Measurements from ENCODE around the gene PPFIBP2.

DNA sequence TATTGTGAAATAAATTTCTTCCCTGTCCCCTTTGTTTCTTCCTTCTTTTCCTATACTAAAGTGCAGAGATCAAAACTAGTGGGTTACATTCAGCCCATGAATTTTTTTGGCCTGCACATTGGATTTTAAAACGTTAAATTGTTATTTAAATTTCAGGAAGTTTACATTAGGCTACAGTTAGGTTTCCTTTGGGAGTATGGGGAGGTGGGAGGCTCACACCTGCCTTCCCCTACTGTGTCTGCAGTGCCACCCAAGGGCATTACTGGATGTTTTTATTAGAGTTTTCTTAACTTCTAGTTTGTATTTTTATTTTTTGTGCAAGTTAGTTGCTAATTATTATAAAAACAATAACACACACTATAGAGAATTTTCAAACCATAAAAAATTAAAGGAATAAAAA is 107.8 kb downstream of the PPFIBP2 start:
- TF ChIP-seq, protein P1, sequence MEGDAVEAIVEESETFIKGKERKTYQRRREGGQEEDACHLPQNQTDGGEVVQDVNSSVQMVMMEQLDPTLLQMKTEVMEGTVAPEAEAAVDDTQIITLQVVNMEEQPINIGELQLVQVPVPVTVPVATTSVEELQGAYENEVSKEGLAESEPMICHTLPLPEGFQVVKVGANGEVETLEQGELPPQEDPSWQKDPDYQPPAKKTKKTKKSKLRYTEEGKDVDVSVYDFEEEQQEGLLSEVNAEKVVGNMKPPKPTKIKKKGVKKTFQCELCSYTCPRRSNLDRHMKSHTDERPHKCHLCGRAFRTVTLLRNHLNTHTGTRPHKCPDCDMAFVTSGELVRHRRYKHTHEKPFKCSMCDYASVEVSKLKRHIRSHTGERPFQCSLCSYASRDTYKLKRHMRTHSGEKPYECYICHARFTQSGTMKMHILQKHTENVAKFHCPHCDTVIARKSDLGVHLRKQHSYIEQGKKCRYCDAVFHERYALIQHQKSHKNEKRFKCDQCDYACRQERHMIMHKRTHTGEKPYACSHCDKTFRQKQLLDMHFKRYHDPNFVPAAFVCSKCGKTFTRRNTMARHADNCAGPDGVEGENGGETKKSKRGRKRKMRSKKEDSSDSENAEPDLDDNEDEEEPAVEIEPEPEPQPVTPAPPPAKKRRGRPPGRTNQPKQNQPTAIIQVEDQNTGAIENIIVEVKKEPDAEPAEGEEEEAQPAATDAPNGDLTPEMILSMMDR (IDR thresholded peaks at IDR 0.05 in 8 of 11, conservative IDR thresholded peaks at IDR 0.05 in 3 of 11): no peak
- TF ChIP-seq POLR2A (IDR thresholded peaks at IDR 0.05): no peak
- TF ChIP-seq POLR2AphosphoS5 (IDR thresholded peaks at IDR 0.05): no peak
